CD4-positive, alpha-beta T cell (primary cell): ENCODE data around the gene UQCR10. TPM values are rescaled to one million over a fixed set of nuclear protein-coding genes. Genes with fewer than 3 reads are reported as not detected.

Experiments
- ATAC-seq: fragments of 200-7000 bp; cut with Tn5 transposase; one replicate; pipeline ENCODE4 v1.10.0; 2022; ENCODE audit warnings: mild to moderate bottlenecking; ENCODE audit not compliant: poor library complexity
- CTCF ChIA-PET: fragments of 350-600 bp; sonication (Branson Sonifier 250); formaldehyde crosslinking; loops from one replicate; lab custom pipeline; 2021; ENCODE audit warnings: antibody characterized with exemption, inconsistent platforms; lab: Charles Lee
- POLR2A ChIA-PET: fragments of 350-600 bp; sonication (Branson Sonifier 250); formaldehyde crosslinking; loops from one replicate; lab custom pipeline; 2021; ENCODE audit warnings: antibody characterized with exemption, inconsistent platforms; lab: Charles Lee
- DNase-seq, 14 experiments: peaks; one replicate each; pipeline ENCODE4 v3.0.0-alpha.2; 2013 to 2020; ENCODE audit warnings: mixed read lengths in 2 of 14
- H3K27ac ChIP-seq, 2 donors: one replicate each; pipeline versions ENCODE4 v1.5.1 to v1.7.0; 2013; ENCODE audit warnings: low read length in 2 of 2, low read depth in 1 of 2, mild to moderate bottlenecking in 1 of 2
- H3K27me3 ChIP-seq, 2 experiments: 1 replicate in 1 of 2; 2 replicates in 1 of 2; pipeline versions ENCODE4 v1.6.1 to v1.7.0; 2013; ENCODE audit warnings: low read length in 2 of 2, control low read depth in 1 of 2, mild to moderate bottlenecking in 1 of 2, moderate library complexity in 1 of 2; ENCODE audit not compliant: insufficient read depth in 2 of 2, control insufficient read depth in 1 of 2
- H3K36me3 ChIP-seq: one replicate; pipeline ENCODE4 v1.6.1; 2013; ENCODE audit warnings: low read length, control low read depth; ENCODE audit not compliant: insufficient read depth
- H3K4me1 ChIP-seq: one replicate; pipeline ENCODE4 v1.6.1; 2013; ENCODE audit warnings: low read length, control low read depth; ENCODE audit not compliant: insufficient read depth
- H3K4me3 ChIP-seq: one replicate; pipeline ENCODE4 v1.5.1; 2013; ENCODE audit warnings: mild to moderate bottlenecking, low read length, moderate library complexity
- H3K9me3 ChIP-seq, 2 experiments: 1 replicate in 1 of 2; 2 replicates in 1 of 2; pipeline versions ENCODE4 v1.6.1 to v1.7.0; 2013; ENCODE audit warnings: low read length in 2 of 2, mild to moderate bottlenecking in 2 of 2, control low read depth in 1 of 2, moderate library complexity in 1 of 2; ENCODE audit not compliant: control insufficient read depth in 1 of 2, insufficient read depth in 1 of 2
- H3K27ac Mint-ChIP-seq: one replicate; pipeline ENCODE4 v1.8.0; 2020; ENCODE audit warnings: mixed read lengths
- H3K27me3 Mint-ChIP-seq: one replicate; pipeline ENCODE4 v1.8.0; 2021; ENCODE audit warnings: mixed read lengths
- H3K36me3 Mint-ChIP-seq: one replicate; pipeline ENCODE4 v1.8.0; 2021; ENCODE audit warnings: low read depth, mixed read lengths
- H3K4me1 Mint-ChIP-seq: one replicate; pipeline ENCODE4 v1.8.0; 2021; ENCODE audit warnings: low read depth, mixed read lengths
- H3K4me3 Mint-ChIP-seq: one replicate; pipeline ENCODE4 v1.8.0; 2020; ENCODE audit warnings: mild to moderate bottlenecking, mixed read lengths
- H3K9me3 Mint-ChIP-seq: one replicate; pipeline ENCODE4 v1.8.0; 2020; ENCODE audit warnings: mixed read lengths
- intact Hi-C, 2 experiments: fragments of 100-400 bp; cut with DNase I in 1 of 2; cut with micrococcal nuclease in 1 of 2; formaldehyde crosslinking; loops; one replicate each; pipeline versions ENCODE4 v1.15.1 to v1.9.0; 2023 to 2025; cut with DNase I, micrococcal nuclease
- total RNA-seq, 174 experiments: library from RNA in 2 of 174; stranded (reverse) in 2 of 174; gene quantifications; one replicate each; pipeline ENCODE4 v1.2.3 and lab custom pipeline; 2021 to 2026
- TF ChIP-seq, protein P1 (sequence below): fragments of 200-600 bp; IDR thresholded peaks from one replicate; pipeline ENCODE4 v1.8.0; 2022; ENCODE audit warnings: antibody characterized with exemption, mild to moderate bottlenecking

UQCR10 gene
- total RNA-seq, 2 experiments from 2014 or later: 19.2 to 20.3 TPM

DNA sequence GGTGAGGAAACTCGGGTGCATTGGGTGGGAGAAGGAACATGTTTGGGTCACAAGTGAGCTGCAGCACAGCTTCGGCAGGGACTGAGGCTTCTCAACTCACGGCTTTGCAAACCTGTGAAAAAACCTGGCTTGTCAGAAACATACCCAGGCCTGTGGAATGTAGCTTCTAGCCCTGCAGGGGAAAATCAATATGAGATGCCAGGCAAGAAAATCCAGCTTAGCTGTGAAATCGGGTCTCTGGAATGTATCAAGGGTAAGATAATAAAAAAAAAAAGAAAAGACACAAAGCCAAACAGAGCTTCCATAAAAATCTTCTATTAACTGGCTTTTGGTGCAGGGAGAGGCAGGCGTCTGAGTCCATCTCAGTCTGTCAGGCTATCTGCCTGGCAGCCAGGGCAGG, 28.5 kb downstream of the UQCR10 start:
- H3K4me3 ChIP-seq: no peak overlapping the region
- Mint-ChIP-seq H3K27ac (no peak overlapping the region), H3K9me3 (no peaks in the 10 kb centered on the region), H3K4me3 (no peak overlapping the region), H3K27me3 (no peaks in the 10 kb centered on the region), H3K4me1 (no peaks in the 10 kb centered on the region), H3K36me3 (peaks cover 90% of the 10 kb centered on the region)
- TF ChIP-seq, protein P1, sequence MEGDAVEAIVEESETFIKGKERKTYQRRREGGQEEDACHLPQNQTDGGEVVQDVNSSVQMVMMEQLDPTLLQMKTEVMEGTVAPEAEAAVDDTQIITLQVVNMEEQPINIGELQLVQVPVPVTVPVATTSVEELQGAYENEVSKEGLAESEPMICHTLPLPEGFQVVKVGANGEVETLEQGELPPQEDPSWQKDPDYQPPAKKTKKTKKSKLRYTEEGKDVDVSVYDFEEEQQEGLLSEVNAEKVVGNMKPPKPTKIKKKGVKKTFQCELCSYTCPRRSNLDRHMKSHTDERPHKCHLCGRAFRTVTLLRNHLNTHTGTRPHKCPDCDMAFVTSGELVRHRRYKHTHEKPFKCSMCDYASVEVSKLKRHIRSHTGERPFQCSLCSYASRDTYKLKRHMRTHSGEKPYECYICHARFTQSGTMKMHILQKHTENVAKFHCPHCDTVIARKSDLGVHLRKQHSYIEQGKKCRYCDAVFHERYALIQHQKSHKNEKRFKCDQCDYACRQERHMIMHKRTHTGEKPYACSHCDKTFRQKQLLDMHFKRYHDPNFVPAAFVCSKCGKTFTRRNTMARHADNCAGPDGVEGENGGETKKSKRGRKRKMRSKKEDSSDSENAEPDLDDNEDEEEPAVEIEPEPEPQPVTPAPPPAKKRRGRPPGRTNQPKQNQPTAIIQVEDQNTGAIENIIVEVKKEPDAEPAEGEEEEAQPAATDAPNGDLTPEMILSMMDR: no peak
- POLR2A ChIA-PET: no interaction called here
- H3K36me3 ChIP-seq: peaks cover 83% of the 10 kb centered on the region
- intact Hi-C loops: no loop called here
- H3K27me3 ChIP-seq: no peaks in the 10 kb centered on the region
- DNase-seq (no peak), ATAC-seq (no peak)
- no peaks in the 10 kb centered on the region for H3K4me1 ChIP-seq
- CTCF ChIA-PET: no interaction called here
- no peak overlapping the region for H3K27ac ChIP-seq
- H3K9me3 ChIP-seq: no peaks in the 10 kb centered on the region

DNA sequence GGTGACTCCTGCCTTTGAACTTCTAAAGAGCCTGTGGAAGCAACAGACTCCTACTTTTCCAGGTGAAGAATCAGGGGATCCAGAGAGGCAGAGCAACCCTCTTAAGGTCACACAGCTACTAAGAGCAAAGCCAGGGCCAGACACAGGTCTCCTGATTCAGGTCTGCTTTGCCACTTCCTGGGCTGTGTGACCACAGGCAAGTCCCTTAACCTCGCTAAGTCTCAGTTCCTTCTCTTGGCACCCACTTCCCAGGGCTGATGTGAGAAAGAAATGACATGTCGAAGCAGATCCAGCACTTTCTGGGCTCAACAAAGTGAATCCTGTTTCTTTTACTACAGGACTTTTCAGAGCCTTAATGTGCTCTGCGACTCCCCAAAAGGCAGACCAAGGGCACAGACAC, 30.2 kb downstream of the UQCR10 start:
- intact Hi-C loops: no loop called here
- Histone ChIP-seq H3K27ac (no peak overlapping the region), H3K36me3 (peaks cover 86% of the 10 kb centered on the region), H3K4me1 (no peaks in the 10 kb centered on the region), H3K27me3 (no peaks in the 10 kb centered on the region), H3K4me3 (no peak overlapping the region), H3K9me3 (no peaks in the 10 kb centered on the region)
- ChIA-PET POLR2A (no interaction called here), CTCF (no interaction called here)
- Mint-ChIP-seq H3K4me1 (no peaks in the 10 kb centered on the region), H3K27me3 (no peaks in the 10 kb centered on the region), H3K9me3 (no peaks in the 10 kb centered on the region), H3K4me3 (no peak overlapping the region), H3K27ac (no peak overlapping the region), H3K36me3 (peaks cover 91% of the 10 kb centered on the region)
- DNase-seq: peak in 3 of 14 experiments; percentile 2 to 40 (median 38)
- no peak for ATAC-seq
- TF ChIP-seq, protein P1: no peak

DNA sequence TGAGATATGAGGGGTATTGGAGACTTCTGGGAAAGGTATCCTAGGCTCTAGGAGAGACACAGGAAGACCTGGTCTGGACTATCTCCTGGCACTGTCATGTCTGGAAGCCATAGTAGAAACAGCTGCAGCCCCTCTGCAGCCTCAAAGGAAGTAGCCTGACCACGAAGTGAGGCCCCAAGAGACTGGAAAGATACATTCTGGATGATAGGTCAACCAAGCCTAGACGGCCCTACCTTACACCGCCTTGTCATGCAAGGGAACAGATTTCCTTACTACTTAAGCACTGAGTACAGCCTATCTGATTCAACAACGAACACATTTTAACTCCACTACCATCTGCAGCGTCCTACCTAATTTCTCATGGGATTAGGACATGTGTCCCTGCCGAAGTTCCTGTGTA, 31.1 kb downstream of the UQCR10 start:
- Histone ChIP-seq H3K27ac (no peak overlapping the region), H3K27me3 (no peaks in the 10 kb centered on the region), H3K4me3 (no peak overlapping the region), H3K36me3 (peaks cover 86% of the 10 kb centered on the region), H3K4me1 (no peaks in the 10 kb centered on the region), H3K9me3 (no peaks in the 10 kb centered on the region)
- Mint-ChIP-seq H3K36me3 (peaks cover 86% of the 10 kb centered on the region), H3K27me3 (no peaks in the 10 kb centered on the region), H3K4me1 (no peaks in the 10 kb centered on the region), H3K27ac (no peak overlapping the region), H3K4me3 (no peak overlapping the region), H3K9me3 (no peaks in the 10 kb centered on the region)
- ChIA-PET CTCF (no interaction called here), POLR2A (no interaction called here)
- no peak for DNase-seq
- intact Hi-C loops: no loop called here
- ATAC-seq: no peak
- TF ChIP-seq, protein P1: no peak
